Gastroesophageal sphincter (tissue), 3 donors: Measurements from ENCODE around the gene HLA-DQB2.
"Not testable (repeated sequence)": the region's sequence is repeated elsewhere in the genome, so short reads cannot be mapped to it uniquely, and the experiment has no call there.

Experiments used
- POLR2A ChIP-seq, 2 donors: fragments of 450-650 bp; IDR thresholded peaks; one replicate each; pipeline ENCODE4 v1.6.1; 2017; ENCODE audit warnings: antibody characterized with exemption in 2 of 2, mild to moderate bottlenecking in 2 of 2, moderate library complexity in 1 of 2
- TF ChIP-seq, protein P1 (sequence below), 4 experiments: fragments of 200-600 bp in 2 of 4; fragments of 450-650 bp in 2 of 4; sonication (generic) in 1 of 4; IDR thresholded peaks; one replicate each; pipeline ENCODE4 v1.5.1; 2017 to 2019; ENCODE audit warnings: antibody characterized with exemption in 4 of 4, mild to moderate bottlenecking in 2 of 4, moderate library complexity in 2 of 4

DNA sequence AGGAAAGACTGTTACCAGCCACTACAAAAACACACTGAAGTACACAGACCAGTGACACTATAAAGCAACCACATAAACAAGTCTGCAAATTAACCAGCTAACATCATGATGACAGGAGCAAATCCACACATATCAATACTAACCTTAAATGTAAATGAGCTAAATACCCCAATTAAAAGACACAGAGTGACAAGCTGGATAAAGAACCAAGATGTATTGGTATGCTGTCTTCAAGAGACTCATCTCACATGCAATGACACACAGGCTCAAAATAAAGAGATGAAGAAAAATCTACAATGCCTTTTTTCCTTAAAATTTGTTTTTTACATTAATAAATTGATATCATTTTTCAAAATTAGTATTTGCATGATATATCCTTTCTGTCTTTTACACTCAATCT is 19.6 kb upstream of the HLA-DQB2 start:
- TF ChIP-seq, protein P1, sequence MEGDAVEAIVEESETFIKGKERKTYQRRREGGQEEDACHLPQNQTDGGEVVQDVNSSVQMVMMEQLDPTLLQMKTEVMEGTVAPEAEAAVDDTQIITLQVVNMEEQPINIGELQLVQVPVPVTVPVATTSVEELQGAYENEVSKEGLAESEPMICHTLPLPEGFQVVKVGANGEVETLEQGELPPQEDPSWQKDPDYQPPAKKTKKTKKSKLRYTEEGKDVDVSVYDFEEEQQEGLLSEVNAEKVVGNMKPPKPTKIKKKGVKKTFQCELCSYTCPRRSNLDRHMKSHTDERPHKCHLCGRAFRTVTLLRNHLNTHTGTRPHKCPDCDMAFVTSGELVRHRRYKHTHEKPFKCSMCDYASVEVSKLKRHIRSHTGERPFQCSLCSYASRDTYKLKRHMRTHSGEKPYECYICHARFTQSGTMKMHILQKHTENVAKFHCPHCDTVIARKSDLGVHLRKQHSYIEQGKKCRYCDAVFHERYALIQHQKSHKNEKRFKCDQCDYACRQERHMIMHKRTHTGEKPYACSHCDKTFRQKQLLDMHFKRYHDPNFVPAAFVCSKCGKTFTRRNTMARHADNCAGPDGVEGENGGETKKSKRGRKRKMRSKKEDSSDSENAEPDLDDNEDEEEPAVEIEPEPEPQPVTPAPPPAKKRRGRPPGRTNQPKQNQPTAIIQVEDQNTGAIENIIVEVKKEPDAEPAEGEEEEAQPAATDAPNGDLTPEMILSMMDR (IDR thresholded peaks at IDR 0.05), result not testable (repeated sequence)
- TF ChIP-seq POLR2A (IDR thresholded peaks at IDR 0.05), result not testable (repeated sequence)
